IMR-90 (cell line): ENCODE measurements around the gene NTMT1. TPM values are rescaled to one million over a fixed set of nuclear protein-coding genes. Genes with fewer than 3 reads are reported as not detected.

ENCODE experiments used
- ATAC-seq: fragments of 200-7000 bp; cut with Tn5 transposase; 2 replicates; pipeline ENCODE4 v1.9.1; 2020; ENCODE audit warnings: low read depth, mild to moderate bottlenecking, moderate library complexity
- BruUV-seq: library from RNA; stranded (reverse); fragments of 400-500 nt; replicated peaks from 2 replicates; lab custom pipeline; 2021; lab: Mats Ljungman, UMichigan
- CTCF ChIA-PET: fragments of 300-600 bp; formaldehyde crosslinking; extraction: SDS; loops from one replicate; lab custom pipeline; 2021; ENCODE audit warnings: antibody characterized with exemption; lab: Yijun Ruan, JAX
- POLR2A ChIA-PET: fragments of 300-600 bp; sonication (Branson Sonifier 250); formaldehyde crosslinking; loops from one replicate; lab custom pipeline; 2022; ENCODE audit warnings: antibody characterized with exemption; ENCODE audit not compliant: unreplicated experiment; lab: Charles Lee
- DNase-seq: peaks from one replicate; pipeline ENCODE4 v3.0.0; 2013
- H2AFZ ChIP-seq: replicated peaks from 2 replicates; pipeline ENCODE3; 2013; ENCODE audit warnings: low read length, mild to moderate bottlenecking; ENCODE audit not compliant: poor library complexity
- H2AK5ac ChIP-seq: 2 replicates; pipeline ENCODE4 v1.6.1; 2013; ENCODE audit warnings: low read depth, low read length, inconsistent platforms
- H2AK9ac ChIP-seq: replicated peaks from 2 replicates; pipeline ENCODE3; 2013; ENCODE audit warnings: mild to moderate bottlenecking, low read depth, low read length, moderate library complexity; ENCODE audit not compliant: poor library complexity
- H2BK120ac ChIP-seq: 2 replicates; pipeline ENCODE4 v1.6.1; 2013; ENCODE audit warnings: low read depth, low read length, inconsistent platforms
- H2BK15ac ChIP-seq: 3 replicates; pipeline ENCODE4 v1.6.1; 2013; ENCODE audit warnings: low read depth, low read length, inconsistent platforms
- H2BK20ac ChIP-seq: 2 replicates; pipeline ENCODE4 v1.6.1; 2013; ENCODE audit warnings: low read depth, mild to moderate bottlenecking, inconsistent platforms, low read length, moderate library complexity
- H2BK5ac ChIP-seq: 2 replicates; pipeline ENCODE4 v1.6.1; 2013; ENCODE audit warnings: mild to moderate bottlenecking, low read depth, low read length, inconsistent platforms; ENCODE audit not compliant: poor library complexity, severe bottlenecking
- H3K14ac ChIP-seq: replicated peaks from 2 replicates; pipeline ENCODE4 v1.6.1; 2013; ENCODE audit warnings: low read depth, low read length, inconsistent platforms
- H3K18ac ChIP-seq: 2 replicates; pipeline ENCODE4 v1.6.1; 2013; ENCODE audit warnings: low read depth, low read length, control low read depth
- H3K23ac ChIP-seq: 2 replicates; pipeline ENCODE4 v1.6.1; 2013; ENCODE audit warnings: low read depth, low read length, inconsistent platforms
- H3K27ac ChIP-seq: 2 replicates; pipeline ENCODE4 v1.5.1; 2013; ENCODE audit warnings: mild to moderate bottlenecking, control low read depth, low read length; ENCODE audit not compliant: insufficient read depth
- H3K27me3 ChIP-seq: 2 replicates; pipeline ENCODE4 v1.6.1; 2013; ENCODE audit warnings: low read length; ENCODE audit not compliant: control insufficient read depth, insufficient read depth
- H3K36me3 ChIP-seq: 2 replicates; pipeline ENCODE4 v1.6.1; 2013; ENCODE audit warnings: low read length, mixed read lengths; ENCODE audit not compliant: control insufficient read depth, insufficient read depth
- H3K4ac ChIP-seq: 2 replicates; pipeline ENCODE4 v1.6.1; 2013; ENCODE audit warnings: low read depth, low read length, inconsistent platforms
- H3K4me1 ChIP-seq: 2 replicates; pipeline ENCODE4 v1.6.1; 2013; ENCODE audit warnings: low read length, mixed read lengths; ENCODE audit not compliant: control insufficient read depth, insufficient read depth
- H3K4me2 ChIP-seq: 2 replicates; pipeline ENCODE4 v1.6.1; 2013; ENCODE audit warnings: low read depth, mild to moderate bottlenecking, control low read depth, low read length, moderate library complexity
- H3K4me3 ChIP-seq: 2 replicates; pipeline ENCODE4 v1.5.1; 2013; ENCODE audit warnings: low read depth, mild to moderate bottlenecking, control low read depth, low read length, moderate library complexity; ENCODE audit not compliant: insufficient read depth
- H3K56ac ChIP-seq: 2 replicates; pipeline ENCODE4 v1.6.1; 2013; ENCODE audit warnings: low read length, inconsistent platforms; ENCODE audit not compliant: insufficient read depth; ENCODE audit errors: extremely low read depth
- H3K79me1 ChIP-seq, 2 experiments: 2 replicates each; pipeline ENCODE4 v1.6.1; 2013; ENCODE audit warnings: low read length in 2 of 2, inconsistent platforms in 1 of 2, low read depth in 1 of 2
- H3K9ac ChIP-seq: 2 replicates; pipeline ENCODE4 v1.6.1; 2013; ENCODE audit warnings: low read depth, low read length, control low read depth
- H3K9me1 ChIP-seq: 2 replicates; pipeline ENCODE4 v1.6.1; 2013; ENCODE audit warnings: low read length, inconsistent platforms; ENCODE audit not compliant: insufficient read depth
- H3K9me3 ChIP-seq: 2 replicates; pipeline ENCODE4 v1.6.1; 2013; ENCODE audit warnings: low read length; ENCODE audit not compliant: control insufficient read depth, insufficient read depth
- H4K20me1 ChIP-seq: 2 replicates; pipeline ENCODE4 v1.6.1; 2013; ENCODE audit warnings: low read length, inconsistent platforms; ENCODE audit not compliant: insufficient read depth
- H4K5ac ChIP-seq: 2 replicates; pipeline ENCODE4 v1.6.1; 2013; ENCODE audit warnings: mild to moderate bottlenecking, low read depth, low read length, control low read depth
- H4K8ac ChIP-seq, 2 experiments: 2 replicates each; pipeline ENCODE4 v1.6.1; 2013; ENCODE audit warnings: low read depth in 2 of 2, low read length in 2 of 2, control low read depth in 1 of 2, inconsistent platforms in 1 of 2
- H4K91ac ChIP-seq: 2 replicates; pipeline ENCODE4 v1.6.1; 2013; ENCODE audit warnings: low read depth, low read length, inconsistent platforms; ENCODE audit not compliant: insufficient read depth
- CEBPB ChIP-seq: IDR thresholded peaks from 2 replicates; pipeline ENCODE4 v1.6.1; 2012; ENCODE audit warnings: low read depth, low read length, improper control_type of control experiment
- CTCF ChIP-seq: conservative IDR thresholded peaks from 2 replicates; pipeline ENCODE4 v1.5.1; 2012; ENCODE audit warnings: mild to moderate bottlenecking, low read depth, low read length, improper control_type of control experiment
- FOS ChIP-seq: fragments of 150-350 bp; IDR thresholded peaks from 2 replicates; pipeline ENCODE4 v1.6.1; 2016; ENCODE audit warnings: low read depth, low read length
- MAFK ChIP-seq: IDR thresholded peaks from 2 replicates; pipeline ENCODE4 v1.6.1; 2012; ENCODE audit warnings: low read depth, low read length, improper control_type of control experiment
- MAZ ChIP-seq: IDR thresholded peaks from 2 replicates; pipeline ENCODE4 v1.6.1; 2012; ENCODE audit warnings: low read depth, mild to moderate bottlenecking, low read length, improper control_type of control experiment, moderate library complexity, borderline replicate concordance
- WGBS, 2 experiments: methylation state at CpG; one replicate each; pipeline versions ENCODE4 v1.1.5 to v1.1.7; 2013; ENCODE audit warnings: missing lambda C conversion rate in 2 of 2; ENCODE audit not compliant: insufficient read length in 1 of 2; ENCODE audit errors: extremely low coverage in 2 of 2; 5-methylcytosine and 5-hydroxymethylcytosine counted together
- dilution Hi-C: fragments of 300-500 bp; cut with HindIII; formaldehyde crosslinking; loops from one replicate; pipeline ENCODE4 v1.14.3; 2018; ENCODE audit warnings: low sequenced_read_pairs; ENCODE audit not compliant: unreplicated experiment
- in situ Hi-C: fragments of 300-500 bp; cut with MboI; formaldehyde crosslinking; loops from 3 replicates; pipeline ENCODE4 v1.14.3; 2019; ENCODE audit warnings: low sequenced_read_pairs, inconsistent platforms, mixed read lengths
- intact Hi-C: fragments of 100-400 bp; cut with micrococcal nuclease; formaldehyde crosslinking; loops from 2 replicates; pipeline ENCODE4 v1.10.0; 2022
- polyA plus RNA-seq, 3 experiments: library from polyadenylated mRNA; depleted of rRNA; stranded (reverse); fragments of >200 nt; gene quantifications; 2 replicates each; pipeline ENCODE4 v1.2.3, GENCODE V29; 2012; ENCODE audit warnings: low replicate concordance in 1 of 3
- total RNA-seq: library from RNA; depleted of rRNA; stranded (reverse); fragments of >200 nt; gene quantifications from 2 replicates; pipeline ENCODE4 v1.2.3, GENCODE V29; 2012

NTMT1 gene
- total and polyA plus RNA-seq, 2 of the 4 experiments (the other 2 are of a cell fraction): 68.1 to 88.1 TPM

GRCh38 chr9:129623331-129623730 lies 2.6 kb upstream of the NTMT1 start:
- CTCF ChIA-PET: interaction anchor here (0.6 to 3.1 kb wide), 5 partner anchors 14 to 923 kb away, joined by 3 to 26 read pairs (median 4); no protein-coding TSS in a partner anchor
- dilution Hi-C loops: no loop called here

More at GRCh38 chr9:129623331-129623730, 2.6 kb upstream of the NTMT1 start:
- peak overlapping the region; percentile 17; the same call in 1 of the 2 replicates for H4K5ac ChIP-seq
- 0 out of 2 replicates have a peak overlapping the region, but pooled peaks have one; percentile 79 for H3K14ac ChIP-seq
- H2AK5ac ChIP-seq: 0 out of 2 replicates have a peak overlapping the region, but pooled peaks have one; percentile 57
- WGBS, 2 experiments: no CpG with 5 or more reads among the region's 6 CpGs
- H3K4me3 ChIP-seq: no peak overlapping the region
- H3K4me2 ChIP-seq: no peak overlapping the region
- H3K9me1 ChIP-seq: peaks cover 10% of the 10 kb centered on the region
- H2BK120ac ChIP-seq: peak overlapping the region; percentile 56
- peak overlapping the region; percentile 82 for H2AFZ ChIP-seq
- in situ Hi-C loops (no loop called here), intact Hi-C loops (no loop called here)
- H2AK9ac ChIP-seq: no peak overlapping the region
- POLR2A ChIA-PET: interaction anchor here (0.7 to 1.4 kb wide), 2 partner anchors 483 to 489 kb away, joined by 4 to 9 read pairs; no protein-coding TSS in a partner anchor
- no TSS peak for BruUV-seq
- H4K91ac ChIP-seq: peak overlapping the region; percentile 74
- H3K9me3 ChIP-seq: no peaks in the 10 kb centered on the region
- no peak for TF ChIP-seq CTCF
- TF ChIP-seq MAFK: no peak
- no peak for TF ChIP-seq MAZ
- TF ChIP-seq CEBPB: peak; percentile 62
- TF ChIP-seq FOS: peak; percentile 18; the same call in 1 of the 2 replicates
- peak overlapping the region in 1 of 2 experiments; percentile 64; a peak in 3 of 4 replicates for H4K8ac ChIP-seq
- peaks cover 17% of the 10 kb centered on the region for H4K20me1 ChIP-seq
- DNase-seq (peak; percentile 78), ATAC-seq (no peak)
- peak overlapping the region; percentile 73 for H2BK5ac ChIP-seq
- H3K18ac ChIP-seq: peak overlapping the region; percentile 34; the same call in 1 of the 2 replicates
- H2BK15ac ChIP-seq: peak overlapping the region; percentile 47; the same call in 1 of the 3 replicates
- H2BK20ac ChIP-seq: peak overlapping the region; percentile 54; the same call in 1 of the 2 replicates
- peaks cover 19% of the 10 kb centered on the region for H3K4me1 ChIP-seq
- peak overlapping the region; percentile 28; the same call in 1 of the 2 replicates for H3K9ac ChIP-seq
- H3K36me3 ChIP-seq: peaks cover 3% of the 10 kb centered on the region; the same call in 1 of the 2 replicates
- H3K56ac ChIP-seq: no peak overlapping the region; the same call in 1 of the 2 replicates
- H3K23ac ChIP-seq: peak overlapping the region; percentile 8; the same call in 1 of the 2 replicates
- H3K27me3 ChIP-seq: no peaks in the 10 kb centered on the region
- H3K4ac ChIP-seq: peak overlapping the region; percentile 51
- H3K27ac ChIP-seq: peak overlapping the region; percentile 44; the same call in 1 of the 2 replicates
- peaks cover 13 to 38% of the 10 kb centered on the region in 2 experiments; a peak in 3 of 4 replicates for H3K79me1 ChIP-seq
